HG03097 (cell line): ENCODE data around the gene GLYATL3.
A peak's percentile ranks its signal among the peaks of the same experiment; 100 is the strongest.
"Not testable (repeated sequence)": the region's sequence is repeated elsewhere in the genome, so short reads cannot be mapped to it uniquely, and the experiment has no call there.

Source experiments
- ATAC-seq: cut with Tn5 transposase; IDR thresholded peaks from one replicate; pipeline ENCODE4 v1.9.1; 2021; ENCODE audit not compliant: unreplicated experiment, low FRiP score

Gene GLYATL3

GRCh38 chr6:49499623-49500022 lies at the start of gene GLYATL3:
GLYATL3 (plus strand) TSS chr6:49499923; CDS start chr6:49511991, 12,068 bp downstream.
- ATAC-seq = no peak

- no peak for ATAC-seq
Measured at GRCh38 chr6:49453221-49453620, 46.5 kb upstream of the GLYATL3 start.

- peak; percentile 51 for ATAC-seq
Measured at GRCh38 chr6:49454787-49455709, 44.7 kb upstream of the GLYATL3 start.

DNA sequence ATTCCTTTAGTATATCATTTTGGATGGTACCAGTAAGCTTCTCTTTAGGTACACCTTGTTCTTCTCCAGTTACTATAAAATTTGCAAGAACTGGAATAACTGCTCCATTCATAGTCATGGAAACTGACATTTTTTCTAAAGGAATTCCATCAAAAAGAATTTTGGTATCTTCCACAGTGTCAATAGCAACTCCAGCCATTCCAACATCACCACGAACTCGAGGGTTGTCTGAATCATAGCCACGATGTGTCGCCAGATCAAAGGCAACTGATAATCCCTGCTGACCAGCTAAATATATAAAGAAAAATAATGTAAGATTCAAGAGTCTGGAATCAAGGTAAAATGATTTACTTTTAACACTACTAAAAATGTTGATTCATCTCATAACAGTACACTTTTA lies 42.0 kb upstream of the GLYATL3 start:
- ATAC-seq = no peak

GRCh38 chr6:49462071-49462470 lies 37.7 kb upstream of the GLYATL3 start:
- no peak for ATAC-seq

- ATAC-seq = peak; percentile 0
Measured at GRCh38 chr6:49462599-49462926, 37.2 kb upstream of the GLYATL3 start.

GRCh38 chr6:49462927-49463611 lies 36.7 kb upstream of the GLYATL3 start, which contains the start of the genes CENPQ and MMUT:
CENPQ (plus strand) TSS chr6:49463370; CDS start chr6:49470177, 6,807 bp downstream.
MMUT (minus strand) TSS chr6:49463253; CDS start chr6:49459466, 3,787 bp downstream.
- peak; percentile 98 for ATAC-seq

GRCh38 chr6:49463612-49463967 lies 36.1 kb upstream of the GLYATL3 start:
- peak; percentile 0 for ATAC-seq

- ATAC-seq = no peak
Measured at GRCh38 chr6:49464691-49465090, 35.0 kb upstream of the GLYATL3 start.

GRCh38 chr6:49468042-49468441 lies 31.7 kb upstream of the GLYATL3 start:
- no peak for ATAC-seq

- ATAC-seq = not testable (repeated sequence)
Measured at GRCh38 chr6:49476564-49476963, 23.2 kb upstream of the GLYATL3 start.

DNA sequence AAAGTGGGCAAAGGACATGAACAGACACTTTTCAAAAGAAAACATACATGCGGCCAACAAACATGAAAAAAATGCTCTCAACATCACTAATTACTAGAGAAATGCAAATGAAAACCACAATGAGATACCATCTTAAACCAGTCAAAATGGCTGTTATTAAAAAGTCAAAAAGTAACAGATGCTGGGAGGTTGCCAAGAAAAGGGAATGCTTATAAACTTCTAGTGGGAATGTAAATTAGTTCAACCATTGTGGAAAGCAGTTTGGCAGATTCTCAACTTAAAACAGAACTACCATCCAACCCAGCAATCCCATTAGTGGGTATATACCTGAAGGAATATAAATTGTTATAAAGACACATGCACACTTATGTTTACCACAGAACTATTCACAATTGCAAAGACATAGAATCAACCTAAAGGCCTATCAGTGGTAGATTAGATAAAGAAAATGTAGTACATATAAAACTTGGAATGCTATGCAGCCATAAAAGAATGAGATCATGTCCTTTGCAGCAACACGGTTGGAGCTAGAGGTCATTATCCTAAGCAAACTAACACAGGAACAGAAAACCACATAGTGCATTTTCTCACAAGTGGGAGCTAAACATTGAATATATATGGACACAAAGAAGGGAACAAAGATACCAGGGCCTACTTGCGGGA lies 20.3 kb upstream of the GLYATL3 start:
- ATAC-seq = no peak

DNA sequence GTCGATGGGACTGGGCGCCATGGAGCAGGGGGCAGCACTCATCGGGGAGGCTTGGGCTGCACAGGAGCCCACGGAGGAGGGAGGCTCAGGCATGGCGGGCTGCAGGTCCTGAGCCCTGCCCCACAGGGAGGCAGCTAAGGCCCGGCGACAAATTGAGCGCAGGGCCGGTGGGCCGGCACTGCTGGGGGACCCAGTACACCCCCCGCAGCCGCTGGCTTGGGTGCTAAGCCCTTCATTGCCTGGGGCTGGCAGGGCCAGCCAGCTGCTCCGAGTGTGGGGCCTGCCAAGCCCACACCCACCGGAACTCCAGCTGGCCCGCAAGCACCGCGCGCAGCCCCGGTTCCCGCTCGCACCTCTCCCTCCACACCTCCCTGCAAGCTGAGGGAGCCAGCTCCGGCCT lies 17.9 kb upstream of the GLYATL3 start:
- not testable (repeated sequence) for ATAC-seq

DNA sequence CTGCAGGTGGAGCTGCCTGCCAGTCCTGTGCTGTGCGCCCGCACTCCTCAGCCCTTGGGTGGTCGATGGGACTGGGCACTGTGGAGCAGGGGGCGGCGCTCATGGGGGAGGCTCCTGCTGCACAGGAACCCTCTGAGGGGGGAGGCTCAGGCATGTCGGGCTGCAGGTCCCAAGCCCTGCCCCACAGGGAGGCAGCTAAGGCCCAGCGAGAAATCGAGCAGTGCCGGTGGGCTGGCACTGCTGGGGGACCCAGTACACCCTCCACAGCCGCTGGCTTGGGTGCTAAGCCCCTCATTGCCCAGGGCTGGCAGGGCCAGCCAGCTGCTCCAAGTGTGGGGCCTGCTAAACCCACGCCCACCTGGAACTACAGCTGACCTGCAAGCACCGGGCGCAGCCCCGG lies 16.3 kb upstream of the GLYATL3 start:
- not testable (repeated sequence) for ATAC-seq

DNA sequence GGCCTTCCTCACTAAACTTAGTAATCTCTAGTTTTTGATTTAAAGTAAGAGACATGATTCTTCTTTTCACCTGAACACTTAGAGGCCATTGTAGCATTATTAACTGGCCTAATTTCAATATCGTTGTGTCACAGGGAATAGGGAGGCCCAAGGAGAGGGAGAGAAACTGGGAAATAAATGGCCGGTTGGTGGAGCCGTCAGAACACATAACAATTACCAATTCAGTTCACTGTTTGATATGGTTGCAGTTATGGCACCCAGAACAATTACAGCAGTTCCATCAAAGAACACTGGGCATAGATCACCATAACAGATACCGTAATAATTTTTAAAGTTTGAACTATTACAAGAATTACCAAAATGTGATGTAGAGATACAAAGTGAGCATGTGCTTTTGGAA lies 9.1 kb upstream of the GLYATL3 start:
- no peak for ATAC-seq

DNA sequence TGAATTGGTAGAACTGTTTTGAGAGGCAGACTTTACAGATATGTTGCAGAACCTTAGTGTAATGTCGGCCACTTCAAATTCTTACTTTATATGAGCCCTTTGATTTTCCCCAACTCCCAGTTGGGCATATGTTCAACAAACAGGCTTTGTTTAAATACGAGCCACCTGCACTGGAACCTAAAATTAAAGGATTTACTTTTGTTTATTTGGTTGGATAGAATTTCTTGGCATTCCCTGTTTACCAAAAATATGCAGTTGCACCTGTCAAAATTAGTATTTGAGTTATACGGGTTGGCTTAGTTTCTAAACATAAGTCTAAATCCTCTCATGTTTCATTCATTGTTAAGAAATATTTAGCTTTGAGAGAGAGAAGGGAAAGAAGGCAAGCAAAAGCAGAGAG lies 2.4 kb upstream of the GLYATL3 start:
- no peak for ATAC-seq

- ATAC-seq = no peak
Measured at GRCh38 chr6:49499126-49499525, 597 bp upstream of the GLYATL3 start.

DNA sequence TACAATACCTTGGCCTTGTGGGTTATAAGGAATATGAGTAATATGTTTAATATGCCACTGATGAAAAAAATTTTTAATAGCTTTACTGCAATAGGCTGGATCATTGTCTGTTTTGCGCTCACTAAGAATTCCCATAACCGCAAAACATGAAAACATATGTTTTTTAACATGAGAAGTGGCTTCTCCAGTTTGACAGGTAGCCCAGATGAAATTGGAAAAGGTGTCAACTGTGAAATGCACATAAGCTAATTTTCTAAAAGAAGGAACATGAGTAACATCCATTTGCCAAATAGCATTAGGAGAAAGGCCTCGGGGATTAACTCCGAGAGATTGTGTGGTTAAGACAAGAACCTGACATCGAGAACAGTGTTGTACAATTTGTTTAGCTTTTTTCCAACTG lies 4.9 kb downstream of the GLYATL3 start:
- no peak for ATAC-seq

GRCh38 chr6:49506569-49507111 lies 6.9 kb downstream of the GLYATL3 start:
- ATAC-seq = no peak

GRCh38 chr6:49509342-49509741 lies 9.6 kb downstream of the GLYATL3 start:
- no peak for ATAC-seq
